Lower leg skin (tissue), 3 donors: ENCODE results near the gene GOLGB1.
"Not testable (repeated sequence)": the region's sequence is repeated elsewhere in the genome, so short reads cannot be mapped to it uniquely, and the experiment has no call there.

ENCODE experiments used
- CTCF ChIP-seq, 3 donors: fragments of 450-650 bp; IDR thresholded peaks; one replicate each; pipeline ENCODE4 v1.5.1; 2016; ENCODE audit warnings: antibody characterized with exemption in 3 of 3, mild to moderate bottlenecking in 3 of 3, moderate library complexity in 2 of 3
- POLR2A ChIP-seq, 2 donors: fragments of 450-650 bp; IDR thresholded peaks; one replicate each; pipeline ENCODE4 v1.6.1; 2016 to 2017; ENCODE audit warnings: antibody characterized with exemption in 2 of 2, mild to moderate bottlenecking in 1 of 2, moderate library complexity in 1 of 2

GRCh38 chr3:121775095-121775494 is 25.6 kb upstream of the GOLGB1 start:
- TF ChIP-seq CTCF, POLR2A (IDR thresholded peaks at IDR 0.05): not testable (repeated sequence)
